Fibroblast of skin of right quadriceps (primary cell): ENCODE data around the gene ABCA3.
"Not testable (repeated sequence)": the region's sequence is repeated elsewhere in the genome, so short reads cannot be mapped to it uniquely, and the experiment has no call there.

Experiments
- DNase-seq: peaks from one replicate; pipeline ENCODE4 v3.0.0-alpha.2; 2013

Gene ABCA3

DNA sequence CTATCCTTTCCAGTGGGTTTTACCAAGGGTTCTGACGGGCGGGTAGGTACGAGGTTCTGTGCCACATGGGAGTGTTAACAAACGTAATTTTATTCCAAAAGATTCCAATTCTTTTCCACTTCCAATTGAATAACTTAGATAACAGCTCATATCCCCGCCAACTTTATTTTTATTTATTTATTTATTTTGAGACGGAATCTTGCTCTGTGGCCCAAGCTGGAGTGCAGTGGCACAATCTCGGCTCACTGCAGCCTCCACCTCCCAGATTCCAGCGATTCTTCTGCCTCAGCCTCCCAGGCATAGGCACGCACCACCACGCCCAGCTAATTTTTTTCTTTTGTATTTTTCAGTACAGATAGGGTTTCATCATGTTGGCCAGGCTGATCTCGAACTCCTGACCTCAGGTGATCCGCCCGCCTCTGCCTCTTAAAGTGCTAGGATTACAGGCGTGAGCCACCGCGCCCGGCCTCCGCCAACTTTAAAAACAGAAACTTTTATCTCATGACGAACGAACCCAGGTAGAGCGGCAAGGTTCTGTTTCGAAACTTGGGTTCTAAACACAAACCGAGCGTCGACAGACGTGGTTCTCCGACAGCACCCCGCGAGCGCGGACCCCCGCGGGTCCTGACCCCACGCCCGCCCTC lies 89.8 kb downstream of the ABCA3 start:
- peak; percentile 22 for DNase-seq

DNA sequence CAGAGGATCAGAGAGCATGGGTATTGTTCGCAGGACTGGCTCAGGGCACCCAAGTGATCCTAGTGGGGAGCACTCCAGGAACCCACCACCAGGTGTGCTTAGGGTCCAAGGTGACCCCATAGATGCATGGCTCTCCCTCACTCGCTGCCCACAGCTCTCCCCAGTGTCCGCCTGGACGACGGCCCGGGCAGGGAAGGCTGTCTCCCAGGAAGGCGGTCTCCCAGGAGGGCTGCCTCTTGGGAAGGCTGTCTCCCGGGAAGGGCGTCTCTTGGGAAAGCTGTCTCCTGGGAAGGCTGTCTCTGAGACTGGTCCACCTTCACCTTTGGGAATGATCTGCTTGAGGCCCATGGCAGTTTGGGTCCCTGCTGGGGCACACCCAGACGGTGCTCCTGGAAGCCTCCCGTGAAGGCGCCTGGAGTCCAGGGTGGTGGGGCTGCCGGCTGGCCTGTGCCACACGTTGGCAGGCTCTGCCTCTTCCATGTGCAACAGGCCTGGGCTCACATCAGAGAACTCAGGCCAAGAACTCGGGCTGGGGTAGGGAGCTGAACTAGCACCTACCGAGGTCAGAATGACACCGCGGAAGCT lies 94.1 kb downstream of the ABCA3 start:
- DNase-seq: no peak

DNA sequence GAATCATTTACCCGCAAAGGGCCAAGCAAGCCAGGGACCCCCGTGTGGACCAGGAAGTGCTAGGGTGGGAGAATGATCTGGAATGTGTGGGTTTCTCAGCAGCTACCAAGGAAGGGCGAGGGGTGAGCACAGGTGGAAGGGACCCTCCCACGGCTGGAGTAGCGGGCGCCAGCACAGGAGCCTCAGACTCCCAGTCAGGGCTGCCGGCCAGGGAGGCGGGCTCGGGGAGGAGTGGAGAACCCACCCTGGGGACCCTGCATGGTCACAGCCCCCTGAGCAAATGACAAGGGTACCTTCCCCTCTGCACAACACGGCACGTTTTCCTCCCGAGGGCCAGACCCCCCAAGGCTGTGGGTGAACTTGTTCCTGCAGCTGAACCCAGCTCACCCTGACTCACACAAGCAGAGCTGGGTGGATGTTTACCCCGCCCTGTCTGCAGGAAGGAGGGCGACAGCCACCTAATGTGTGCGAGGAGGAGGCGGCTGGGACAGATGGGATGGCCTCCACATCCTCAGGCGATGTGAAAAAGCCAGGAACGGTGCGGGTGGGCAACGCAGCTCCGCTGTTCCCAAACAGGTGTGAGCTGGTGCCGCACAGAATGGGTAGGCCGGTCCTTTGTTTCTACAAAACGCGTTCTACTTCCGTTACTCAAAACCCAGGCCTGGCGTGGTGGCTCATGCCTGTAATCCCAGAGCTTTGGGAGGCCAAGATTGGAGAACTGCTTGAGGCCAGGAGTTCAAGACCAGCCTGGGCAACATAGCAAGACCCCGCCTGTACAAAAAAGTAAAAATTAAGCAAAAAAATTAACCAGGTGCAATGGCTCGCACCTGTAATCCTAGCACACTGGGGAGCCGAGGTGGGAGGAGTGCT lies 95.4 kb downstream of the ABCA3 start:
- no peak for DNase-seq

DNA sequence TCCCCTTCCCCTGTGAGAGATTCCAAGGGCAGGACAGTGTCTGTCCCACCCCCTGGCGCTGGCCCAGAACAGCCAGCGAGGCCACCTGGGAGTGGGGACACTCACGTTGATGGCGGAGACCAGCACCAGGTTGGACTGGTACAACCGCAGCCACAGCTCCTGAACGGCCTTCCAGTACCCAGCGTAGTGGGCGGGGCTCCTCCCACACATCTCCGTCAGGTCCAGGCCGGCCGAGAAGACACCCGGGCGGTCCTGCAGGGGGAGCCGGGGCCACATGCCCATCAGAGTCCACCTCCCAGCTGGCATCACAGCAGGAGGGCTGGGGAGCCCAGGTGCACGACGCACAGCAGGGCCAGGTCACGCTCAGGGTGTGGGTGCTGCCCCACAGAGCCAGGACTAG lies 96.2 kb downstream of the ABCA3 start:
- DNase-seq: no peak

DNA sequence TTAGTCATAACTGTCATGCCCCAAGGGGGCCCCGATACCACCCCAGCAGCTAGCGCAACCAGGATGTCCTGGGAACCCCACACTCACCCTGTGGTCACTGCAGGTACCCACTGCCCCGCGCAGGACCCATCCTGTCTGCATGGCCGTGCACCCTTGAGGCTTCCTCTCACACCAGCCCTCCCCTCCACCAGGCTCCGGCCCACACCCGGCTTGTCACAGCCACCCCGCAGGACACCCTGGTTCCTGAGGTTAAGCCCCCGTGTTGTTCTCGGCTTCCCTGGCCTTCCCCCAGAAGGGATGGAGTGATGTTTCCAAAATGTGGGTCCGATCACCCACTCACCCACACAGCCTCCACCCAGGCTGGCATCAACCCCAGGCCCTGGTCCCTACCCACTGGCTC lies 96.7 kb downstream of the ABCA3 start:
- no peak for DNase-seq

DNA sequence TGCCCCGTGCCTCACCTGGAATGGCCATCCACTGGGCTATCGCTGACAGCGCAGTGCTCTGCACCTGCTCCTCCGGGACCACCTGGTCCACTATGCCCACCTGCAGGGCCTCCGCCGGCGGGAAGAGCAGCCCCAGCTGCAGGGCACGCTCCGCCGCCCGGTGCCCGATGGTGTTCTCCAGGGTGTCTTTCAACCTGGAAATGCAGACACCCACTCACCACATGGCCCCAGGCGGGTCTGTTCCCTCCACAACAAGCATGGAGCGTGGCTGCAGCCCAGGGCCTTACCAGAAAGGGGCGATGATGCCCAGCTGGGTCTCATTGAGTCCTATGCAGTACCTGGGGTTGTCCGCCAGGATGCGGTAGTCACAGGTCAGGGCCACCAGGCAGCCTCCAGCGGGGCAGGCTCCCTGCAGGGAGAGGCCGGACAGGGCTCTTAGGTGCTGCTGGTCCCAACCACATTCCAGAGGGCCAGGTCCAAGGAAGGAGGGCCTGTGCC lies 97.4 kb downstream of the ABCA3 start:
- DNase-seq: no peak

DNA sequence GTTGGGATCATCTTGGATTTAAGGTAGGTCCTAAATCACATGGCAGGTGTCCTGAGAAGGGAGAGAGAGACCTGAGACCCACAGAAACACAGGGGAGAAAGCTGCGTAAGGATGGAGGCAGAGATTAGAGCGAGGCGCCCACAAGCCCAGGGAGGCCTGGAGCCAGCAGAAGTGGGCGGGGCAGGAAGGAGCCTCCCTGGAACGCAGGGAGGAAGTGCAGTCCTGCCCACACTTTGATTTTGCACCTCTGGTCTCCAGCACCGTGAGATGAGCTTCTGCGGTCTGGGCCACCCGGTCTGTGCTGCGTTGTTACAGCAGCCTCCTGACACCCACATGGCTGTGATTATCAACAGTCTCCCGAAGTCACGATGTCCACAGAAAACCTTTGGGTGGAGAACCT lies 97.9 kb downstream of the ABCA3 start:
- DNase-seq: no peak

DNA sequence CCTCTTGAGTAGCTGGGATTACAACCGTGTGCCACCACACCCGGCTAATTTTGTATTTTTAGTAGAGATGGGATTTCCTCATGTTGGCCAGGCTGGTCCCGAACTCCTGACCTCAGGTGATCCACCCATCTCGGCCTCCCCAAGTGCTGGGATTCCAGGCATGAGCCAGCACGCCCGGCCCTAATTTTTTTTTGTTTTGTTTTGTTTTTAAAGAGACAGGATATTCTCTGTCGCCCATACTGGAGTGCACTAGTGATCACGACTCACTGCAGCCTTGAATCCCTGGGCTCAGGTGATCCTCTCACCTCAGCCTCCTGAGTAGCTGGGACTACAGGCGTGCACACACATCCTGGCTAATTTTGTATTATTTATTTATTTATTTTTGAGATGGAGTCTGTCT lies 100.2 kb downstream of the ABCA3 start:
- DNase-seq: not testable (repeated sequence)

DNA sequence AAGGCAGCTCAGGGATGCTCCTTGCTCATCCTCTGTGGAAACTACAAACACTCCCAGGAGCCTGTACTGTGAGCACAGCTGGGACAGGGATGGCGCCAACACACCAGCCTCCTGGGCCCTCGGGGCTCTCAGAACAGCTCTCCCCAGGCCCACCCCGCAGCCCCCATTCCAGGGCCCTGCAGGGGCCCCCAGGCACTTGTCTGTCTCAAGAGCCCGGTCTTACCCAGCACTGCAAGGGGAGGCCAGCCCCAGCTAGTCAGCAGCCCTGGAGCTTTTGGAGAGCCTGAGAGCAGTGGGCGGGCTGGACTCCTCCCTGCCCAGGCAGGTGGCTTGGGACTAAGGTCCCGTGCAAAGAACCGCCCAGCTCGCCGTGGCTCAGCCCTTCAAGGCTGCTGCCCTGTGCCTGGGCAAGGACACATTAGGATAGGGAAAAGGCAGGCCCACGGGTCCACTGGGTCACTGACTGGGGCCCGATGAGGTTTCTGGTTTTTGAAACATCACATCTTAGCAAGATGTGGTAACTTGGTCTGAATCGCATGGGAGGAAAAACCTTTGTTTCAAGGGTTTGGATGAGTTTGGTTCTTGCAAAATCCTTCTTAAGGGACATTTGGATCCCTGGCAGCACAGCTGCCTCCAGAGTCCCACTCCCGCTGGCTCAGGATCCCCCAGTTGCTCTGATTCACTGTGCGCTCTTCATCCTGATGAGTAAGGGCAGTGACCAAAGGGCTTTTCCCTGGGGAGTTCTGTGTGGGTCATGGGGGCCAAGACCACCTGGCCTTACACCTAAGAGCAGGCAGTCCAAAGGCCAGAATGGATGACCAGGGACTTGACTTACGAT lies 101.5 kb downstream of the ABCA3 start:
- DNase-seq: no peak

DNA sequence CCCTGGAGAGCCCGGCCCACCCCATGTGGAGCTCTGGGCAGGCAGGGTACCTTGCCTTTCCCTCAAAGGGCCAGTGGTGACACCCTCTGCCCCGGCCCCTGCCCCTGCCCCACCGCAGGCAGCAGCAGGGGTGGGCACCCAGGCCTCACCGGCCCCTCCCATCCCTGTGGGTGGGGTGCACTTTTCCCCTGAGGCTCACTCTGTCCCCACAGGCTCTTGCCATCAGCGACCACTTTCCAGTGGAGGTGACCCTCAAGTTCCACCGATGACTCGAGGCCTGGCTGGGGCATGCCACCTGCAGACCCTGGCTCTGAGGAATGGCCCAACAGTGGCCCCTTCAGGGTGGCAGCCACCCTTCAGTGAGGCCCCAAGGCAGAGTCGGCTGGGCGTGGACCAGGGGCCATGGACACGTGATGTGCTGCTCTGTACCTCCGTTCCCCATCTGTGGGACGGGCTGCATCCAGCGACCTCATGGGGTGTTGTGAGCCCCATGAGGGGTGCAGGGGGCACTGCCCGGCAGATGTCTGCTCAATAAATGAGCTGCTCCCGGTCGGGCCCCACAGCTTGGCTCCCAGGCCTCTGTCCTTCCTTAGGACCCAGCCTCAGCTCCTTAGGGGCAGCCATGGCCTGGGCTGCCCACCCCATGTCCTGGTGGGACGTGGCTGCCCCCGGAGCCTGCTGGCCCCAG lies 102.2 kb downstream of the ABCA3 start:
- DNase-seq: no peak

DNA sequence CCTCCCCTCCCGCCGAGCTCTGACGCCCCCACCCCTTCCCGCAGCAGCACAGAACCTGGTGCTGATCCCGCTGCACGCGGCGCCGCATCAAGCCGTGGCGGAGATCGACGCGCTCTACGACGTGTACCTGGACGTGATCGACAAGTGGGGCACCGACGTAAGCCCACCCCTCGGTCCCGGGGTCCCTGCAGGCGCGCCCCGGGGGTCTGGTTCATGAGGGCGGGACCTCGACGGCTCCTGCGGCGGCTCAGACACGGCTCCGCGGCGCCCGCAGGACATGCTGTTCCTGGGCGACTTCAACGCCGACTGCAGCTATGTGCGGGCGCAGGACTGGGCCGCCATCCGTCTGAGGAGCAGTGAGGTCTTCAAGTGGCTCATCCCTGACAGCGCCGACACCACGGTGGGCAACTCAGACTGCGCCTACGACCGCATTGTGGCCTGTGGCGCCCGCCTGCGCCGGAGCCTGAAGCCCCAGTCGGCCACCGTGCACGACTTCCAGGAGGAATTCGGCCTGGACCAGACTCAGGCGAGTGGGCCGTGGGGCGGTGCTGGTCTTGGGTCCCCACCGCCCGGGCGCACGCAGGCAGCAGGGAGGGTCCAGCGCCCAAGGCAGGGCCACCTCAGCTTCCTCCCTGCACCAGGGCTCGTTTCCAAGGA lies 102.9 kb downstream of the ABCA3 start:
- no peak for DNase-seq

DNA sequence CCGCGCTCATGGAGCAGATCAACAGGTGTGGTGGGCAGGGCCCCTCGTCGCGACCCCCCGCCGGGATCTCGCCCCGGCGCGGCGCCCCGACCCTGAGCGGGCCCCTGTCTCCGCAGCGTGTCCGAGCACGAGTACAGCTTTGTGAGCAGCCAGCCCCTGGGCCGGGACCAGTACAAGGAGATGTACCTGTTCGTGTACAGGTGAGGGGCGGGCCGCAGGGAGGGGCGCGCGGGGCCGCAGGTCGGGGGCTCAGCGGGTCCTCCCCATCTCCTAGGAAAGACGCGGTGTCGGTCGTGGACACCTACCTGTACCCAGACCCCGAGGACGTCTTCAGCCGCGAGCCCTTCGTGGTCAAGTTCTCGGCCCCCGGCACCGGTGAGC lies 103.4 kb downstream of the ABCA3 start:
- no peak for DNase-seq

DNA sequence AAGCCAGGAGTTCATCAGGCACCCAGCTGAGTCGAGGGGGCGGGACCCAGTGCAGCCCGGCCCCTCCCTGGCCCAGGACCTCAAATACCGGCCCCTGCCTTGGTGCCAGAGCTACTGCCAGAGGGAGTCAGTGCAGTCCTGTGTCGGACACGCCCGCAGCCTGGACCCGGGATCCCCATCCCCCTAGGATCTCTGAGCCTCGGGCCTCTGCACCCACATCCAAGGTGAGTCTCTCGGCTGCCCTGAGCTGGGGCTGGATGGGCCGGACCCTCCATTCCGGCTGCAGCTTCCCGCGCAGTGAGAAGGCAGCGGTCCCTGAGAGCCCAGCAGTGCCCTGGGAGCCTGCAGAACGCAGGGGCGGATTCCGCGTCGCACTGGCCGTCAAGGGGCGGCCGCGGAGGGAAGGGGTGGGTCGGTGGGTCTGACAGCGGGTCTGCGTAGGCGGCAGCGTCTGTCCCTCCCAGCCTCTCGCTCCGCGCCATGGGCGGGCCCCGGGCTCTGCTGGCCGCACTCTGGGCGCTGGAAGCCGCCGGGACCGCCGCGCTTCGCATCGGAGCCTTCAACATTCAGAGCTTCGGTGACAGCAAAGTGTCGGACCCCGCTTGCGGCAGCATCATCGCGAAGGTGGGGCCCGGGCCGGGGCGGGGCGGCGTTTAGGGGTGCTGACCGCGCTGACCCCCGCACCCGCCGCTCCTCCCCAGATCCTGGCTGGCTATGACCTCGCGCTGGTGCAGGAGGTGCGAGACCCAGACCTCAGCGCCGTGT lies 104.0 kb downstream of the ABCA3 start, which contains the start of gene DNASE1L2:
DNASE1L2 (plus strand) TSS at position 108 of the 765 bp plus-strand sequence; CDS start at position 481, 373 bp downstream.
- DNase-seq: no peak

DNA sequence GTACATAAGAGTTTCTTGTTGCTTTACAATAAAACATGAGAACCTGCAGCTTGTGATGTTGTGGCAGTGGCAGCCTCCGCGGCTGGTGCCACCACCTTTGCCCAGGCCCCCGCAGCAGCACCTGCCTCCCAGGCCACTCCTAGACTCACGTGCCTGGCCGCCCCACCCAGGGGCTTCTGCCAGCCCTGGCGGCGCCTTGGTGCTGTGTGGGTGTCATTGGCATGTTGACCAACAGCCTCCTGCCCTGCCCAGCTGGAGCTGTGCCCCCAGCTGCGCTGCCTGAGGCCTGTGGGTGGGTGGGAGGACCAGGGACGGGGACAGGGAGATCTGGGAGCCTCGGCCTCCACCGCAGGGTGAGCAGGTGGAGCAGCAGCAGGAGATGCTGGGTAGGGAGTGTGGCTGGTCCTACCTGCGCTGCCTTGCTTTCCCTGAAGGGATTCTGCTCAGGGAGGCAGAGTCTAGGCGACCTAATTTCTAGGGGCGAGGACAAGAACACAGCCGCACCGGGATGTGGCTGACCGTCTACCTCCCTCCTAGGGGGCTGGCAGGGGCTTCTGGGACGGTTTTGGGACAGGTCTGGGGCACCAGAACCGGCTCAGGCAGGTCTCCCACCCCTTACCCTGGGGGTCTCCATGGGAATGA lies 104.7 kb downstream of the ABCA3 start:
- no peak for DNase-seq

DNA sequence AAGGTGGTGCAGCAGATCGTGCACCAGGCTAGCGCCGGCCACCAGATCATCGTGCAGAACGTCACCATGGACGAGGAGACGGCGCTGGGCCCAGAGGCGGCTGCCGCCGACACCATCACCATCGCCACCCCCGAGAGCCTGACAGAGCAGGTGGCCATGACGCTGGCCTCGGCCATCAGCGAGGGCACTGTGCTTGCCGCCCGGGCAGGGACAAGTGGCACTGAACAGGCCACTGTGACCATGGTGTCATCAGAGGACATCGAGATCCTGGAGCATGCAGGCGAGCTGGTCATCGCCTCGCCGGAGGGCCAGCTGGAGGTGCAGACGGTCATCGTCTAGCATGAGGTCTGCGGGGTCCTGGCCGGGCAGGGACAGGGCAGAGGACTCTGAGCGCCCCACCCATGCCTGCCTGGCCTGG lies 105.3 kb downstream of the ABCA3 start:
- no peak for DNase-seq

DNA sequence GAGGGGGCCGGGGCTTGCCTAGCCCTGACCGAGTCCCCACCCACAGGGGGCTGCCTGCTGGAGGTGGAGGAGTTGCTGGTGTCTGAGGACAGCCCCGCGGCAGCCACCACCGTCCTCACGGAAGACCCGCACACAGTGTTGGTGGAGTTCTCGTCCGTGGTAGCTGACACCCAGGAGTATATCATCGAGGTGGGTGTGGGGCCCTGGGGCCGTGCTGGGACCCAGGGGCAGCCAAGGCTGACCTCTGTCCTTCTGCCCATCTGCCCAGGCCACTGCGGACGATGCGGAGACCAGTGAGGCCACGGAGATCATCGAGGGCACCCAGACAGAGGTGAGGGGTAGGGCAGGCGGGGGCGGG lies 105.7 kb downstream of the ABCA3 start:
- no peak for DNase-seq

DNA sequence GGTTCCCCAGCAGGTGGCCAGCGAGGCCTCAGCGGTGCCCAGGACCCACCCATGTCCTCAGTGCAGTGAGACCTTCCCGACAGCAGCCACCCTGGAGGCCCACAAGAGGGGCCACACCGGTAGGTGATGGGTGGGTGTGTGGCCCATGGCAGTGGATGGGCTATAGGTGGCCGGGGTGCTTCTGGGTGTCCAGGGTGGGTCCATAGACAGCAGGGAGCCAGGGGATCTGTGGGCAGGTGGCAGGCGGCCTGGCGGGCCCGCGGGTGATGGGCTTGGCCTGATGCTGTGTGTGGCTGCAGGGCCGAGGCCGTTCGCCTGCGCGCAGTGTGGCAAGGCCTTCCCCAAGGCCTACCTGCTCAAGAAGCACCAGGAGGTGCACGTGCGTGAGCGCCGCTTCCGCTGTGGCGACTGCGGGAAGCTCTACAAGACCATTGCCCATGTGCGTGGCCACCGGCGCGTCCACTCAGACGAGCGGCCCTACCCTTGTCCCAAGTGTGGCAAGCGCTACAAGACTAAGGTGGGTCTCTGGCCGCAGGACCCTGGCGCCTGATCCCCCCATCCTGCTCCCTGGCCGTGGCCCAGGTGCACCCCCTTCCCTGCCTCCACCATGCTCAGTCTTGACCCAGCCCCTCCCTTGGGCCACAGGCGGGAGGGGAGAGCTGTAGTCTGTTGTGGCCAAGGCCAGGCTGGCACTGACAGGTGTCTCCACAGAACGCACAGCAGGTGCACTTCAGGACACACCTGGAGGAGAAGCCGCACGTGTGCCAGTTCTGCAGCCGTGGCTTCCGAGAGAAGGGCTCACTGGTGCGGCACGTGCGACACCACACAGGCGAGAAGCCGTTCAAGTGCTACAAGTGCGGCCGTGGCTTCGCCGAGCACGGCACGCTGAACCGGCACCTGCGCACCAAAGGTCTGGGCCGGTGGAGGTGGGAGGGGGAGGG lies 106.4 kb downstream of the ABCA3 start:
- no peak for DNase-seq

DNA sequence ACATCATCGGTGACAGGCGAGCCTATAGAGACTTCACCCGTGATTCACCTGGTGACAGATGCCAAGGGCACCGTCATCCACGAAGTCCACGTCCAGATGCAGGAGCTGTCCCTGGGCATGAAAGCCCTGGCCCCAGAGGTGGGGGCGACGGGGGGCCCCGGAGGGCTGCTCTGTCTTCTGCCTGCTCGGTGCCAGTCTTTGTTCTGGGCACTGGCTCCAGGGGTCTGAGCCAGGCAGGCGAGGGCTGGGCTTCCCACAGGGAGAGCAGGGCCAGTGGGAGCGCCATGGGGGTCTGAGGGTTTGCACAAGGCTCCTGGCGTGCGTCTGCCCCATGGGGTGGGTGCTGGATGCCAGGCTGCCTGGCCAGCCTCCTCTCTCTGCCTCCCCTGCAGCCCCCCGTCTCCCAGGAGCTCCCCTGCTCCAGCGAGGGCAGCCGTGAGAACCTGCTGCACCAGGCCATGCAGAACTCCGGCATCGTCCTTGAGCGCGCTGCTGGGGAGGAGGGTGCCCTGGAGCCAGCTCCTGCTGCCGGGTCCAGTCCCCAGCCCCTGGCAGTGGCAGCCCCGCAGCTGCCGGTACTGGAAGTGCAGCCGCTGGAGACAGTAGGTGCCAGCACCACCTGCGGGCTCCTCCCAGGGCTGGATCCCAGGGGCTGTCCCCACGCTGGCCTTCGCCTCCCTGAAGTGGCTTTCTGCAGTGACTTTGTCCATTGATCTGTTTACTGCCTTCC lies 107.3 kb downstream of the ABCA3 start:
- DNase-seq: no peak
